Skin epidermis (tissue), 12 donors: Measurements from ENCODE around the gene SLC39A13.

Source experiments
- H3K27ac ChIP-seq, 21 experiments: fragments of 200-600 bp; sonication (generic) in 11 of 21; one replicate each; pipeline ENCODE4 v1.5.0; 2020; ENCODE audit warnings: mild to moderate bottlenecking in 3 of 21, inconsistent platforms in 2 of 21, moderate library complexity in 2 of 21
- H3K4me3 ChIP-seq, 7 experiments: fragments of 200-600 bp; sonication (generic) in 2 of 7; one replicate each; pipeline ENCODE4 v1.5.0; 2020; ENCODE audit warnings: inconsistent platforms in 2 of 7, mild to moderate bottlenecking in 2 of 7, moderate library complexity in 1 of 7

SLC39A13 gene

GRCh38 chr11:47407746-47408590 is at the start of gene SLC39A13:
Gene SLC39A13, plus strand, starts transcription at chr11:47408590. Its CDS starts 1,505 bp downstream, at chr11:47410095.
- peak within 1 kb of the TSS; percentile 54 to 98 (median 93) for H3K27ac ChIP-seq
- H3K4me3 ChIP-seq: peak within 1 kb of the TSS; percentile 55 to 75 (median 62)

- H3K4me3 ChIP-seq: no peak overlapping the region
- H3K27ac ChIP-seq: no peak overlapping the region
These were observed 49.7 kb upstream of the SLC39A13 start for GRCh38 chr11:47358731-47359051.

- no peak overlapping the region for H3K4me3 ChIP-seq
- peak overlapping the region in 1 of 21 experiments; percentile 7 for H3K27ac ChIP-seq
These were observed 49.2 kb upstream of the SLC39A13 start for GRCh38 chr11:47359162-47359561.

GRCh38 chr11:47359586-47359985 is 48.8 kb upstream of the SLC39A13 start:
- H3K27ac ChIP-seq: peak overlapping the region in 1 of 21 experiments; percentile 7
- H3K4me3 ChIP-seq: no peak overlapping the region

- H3K27ac ChIP-seq: no peak overlapping the region
- no peak overlapping the region for H3K4me3 ChIP-seq
These were observed 48.0 kb upstream of the SLC39A13 start for GRCh38 chr11:47360341-47360740.

- H3K27ac ChIP-seq: no peak overlapping the region
- H3K4me3 ChIP-seq: no peak overlapping the region
These were observed 47.0 kb upstream of the SLC39A13 start for GRCh38 chr11:47361419-47361818.

- Histone ChIP-seq H3K27ac (no peak overlapping the region), H3K4me3 (no peak overlapping the region)
These were observed 42.3 kb upstream of the SLC39A13 start for GRCh38 chr11:47366020-47366490.

- Histone ChIP-seq H3K4me3 (no peak overlapping the region), H3K27ac (peak overlapping the region in 2 of 21 experiments; percentile 3 to 26)
These were observed 38.7 kb upstream of the SLC39A13 start for GRCh38 chr11:47369676-47370075.

- Histone ChIP-seq H3K27ac (no peak overlapping the region), H3K4me3 (no peak overlapping the region)
These were observed 36.0 kb upstream of the SLC39A13 start for GRCh38 chr11:47372422-47372821.

GRCh38 chr11:47373876-47374719 is 34.3 kb upstream of the SLC39A13 start:
- H3K27ac ChIP-seq: peak overlapping the region in 15 of 21 experiments; percentile 4 to 93 (median 46)
- H3K4me3 ChIP-seq: peak overlapping the region in 4 of 7 experiments; percentile 8 to 39 (median 34)

GRCh38 chr11:47374720-47375019 is 33.7 kb upstream of the SLC39A13 start:
- peak overlapping the region in 4 of 7 experiments; percentile 32 to 41 (median 38) for H3K4me3 ChIP-seq
- H3K27ac ChIP-seq: peak overlapping the region in 11 of 21 experiments; percentile 4 to 93 (median 32)

- peak overlapping the region in 11 of 21 experiments; percentile 4 to 93 (median 69) for H3K27ac ChIP-seq
- peak overlapping the region in 4 of 7 experiments; percentile 32 to 41 (median 38) for H3K4me3 ChIP-seq
These were observed 33.4 kb upstream of the SLC39A13 start for GRCh38 chr11:47375020-47375419.

- H3K4me3 ChIP-seq: peak overlapping the region in 6 of 7 experiments; percentile 19 to 41 (median 34)
- peak overlapping the region in 12 of 21 experiments; percentile 18 to 93 (median 86) for H3K27ac ChIP-seq
These were observed 32.8 kb upstream of the SLC39A13 start for GRCh38 chr11:47375546-47376085.

- peak overlapping the region in 15 of 21 experiments; percentile 38 to 93 (median 85) for H3K27ac ChIP-seq
These were observed 32.3 kb upstream of the SLC39A13 start for GRCh38 chr11:47376107-47376524.

GRCh38 chr11:47376525-47377371 is 31.6 kb upstream of the SLC39A13 start:
- Histone ChIP-seq H3K27ac (peak overlapping the region in 20 of 21 experiments; percentile 31 to 93 (median 85)), H3K4me3 (peak overlapping the region; percentile 21 to 41 (median 32))

More at GRCh38 chr11:47376107-47376524, 32.3 kb upstream of the SLC39A13 start:
- peak overlapping the region; percentile 6 to 41 (median 32) for H3K4me3 ChIP-seq

GRCh38 chr11:47377571-47378009 is 30.8 kb upstream of the SLC39A13 start:
- Histone ChIP-seq H3K27ac (peak overlapping the region; percentile 34 to 93 (median 85)), H3K4me3 (peak overlapping the region; percentile 21 to 41 (median 32))

GRCh38 chr11:47378010-47378835 is 30.2 kb upstream of the SLC39A13 start, which contains the start of gene SPI1:
Gene SPI1, minus strand, starts transcription at chr11:47378547. Its CDS starts 194 bp downstream, at chr11:47378353.
- Histone ChIP-seq H3K4me3 (peak within 1 kb of the TSS; percentile 21 to 41 (median 32)), H3K27ac (peak within 1 kb of the TSS; percentile 34 to 93 (median 85))

GRCh38 chr11:47378836-47379170 is 29.6 kb upstream of the SLC39A13 start:
- Histone ChIP-seq H3K4me3 (peak overlapping the region in 1 of 7 experiments; percentile 27), H3K27ac (peak overlapping the region in 17 of 21 experiments; percentile 49 to 93 (median 85))
